SU-DHL-6 (cell line): ENCODE measurements around the gene NEIL1.

Source experiments
- H2AFZ ChIP-seq: fragments of 200-600 bp; sonication (generic); 2 replicates; pipeline ENCODE4 v1.6.1; 2014; ENCODE audit warnings: low read depth, mild to moderate bottlenecking, moderate library complexity, mixed read lengths, antibody characterized with exemption, low read length; ENCODE audit not compliant: severe bottlenecking
- H3F3A ChIP-seq: fragments of 200-600 bp; shearing (Covaris generic); 2 replicates; pipeline ENCODE4 v1.6.0; 2016; ENCODE audit warnings: antibody characterized with exemption, mild to moderate bottlenecking; ENCODE audit not compliant: insufficient read depth
- H3K27ac ChIP-seq: fragments of 200-600 bp; sonication (generic); 2 replicates; pipeline ENCODE4 v1.5.1; 2016; ENCODE audit warnings: low read depth, mild to moderate bottlenecking, low read length, moderate library complexity, mixed read lengths
- H3K27me3 ChIP-seq: fragments of 200-600 bp; sonication (generic), shearing (Covaris generic); 2 replicates; pipeline ENCODE4 v1.6.0; 2014; ENCODE audit warnings: mild to moderate bottlenecking, low read length
- H3K36me3 ChIP-seq: fragments of 200-600 bp; sonication (generic); 2 replicates; pipeline ENCODE4 v1.6.1; 2014; ENCODE audit warnings: mild to moderate bottlenecking, low read length, mixed read lengths
- H3K4me2 ChIP-seq: fragments of 300-600, 200-600 bp; shearing (Covaris generic), sonication (generic); 2 replicates; pipeline ENCODE4 v1.6.0; 2014; ENCODE audit warnings: low read length, low read depth, mild to moderate bottlenecking; ENCODE audit not compliant: poor library complexity, severe bottlenecking
- H3K4me3 ChIP-seq: fragments of 200-600 bp; sonication (generic); 2 replicates; pipeline ENCODE4 v1.5.1; 2014; ENCODE audit warnings: antibody characterized with exemption, low read length, mild to moderate bottlenecking, mixed read lengths; ENCODE audit not compliant: insufficient read depth, poor library complexity, severe bottlenecking
- H3K79me2 ChIP-seq: fragments of 200-600 bp; sonication (generic); 2 replicates; pipeline ENCODE4 v1.6.1; 2014; ENCODE audit warnings: mild to moderate bottlenecking, low read length, moderate library complexity; ENCODE audit not compliant: insufficient read depth
- H3K9ac ChIP-seq: fragments of 200-600 bp; sonication (generic); 2 replicates; pipeline ENCODE4 v1.7.0; 2014; ENCODE audit warnings: mild to moderate bottlenecking, low read length
- H3K9me2 ChIP-seq: fragments of 200-600 bp; sonication (generic); replicated peaks from 2 replicates; pipeline ENCODE4 v1.6.1; 2014; ENCODE audit warnings: low read length; ENCODE audit not compliant: insufficient read depth
- H3K9me3 ChIP-seq: fragments of 200-600 bp; sonication (generic); 2 replicates; pipeline ENCODE4 v1.6.1; 2014; ENCODE audit warnings: low read length, mixed read lengths; ENCODE audit not compliant: insufficient read depth
- H4K20me1 ChIP-seq: fragments of 200-600 bp; sonication (generic); 2 replicates; pipeline ENCODE4 v1.6.1; 2014; ENCODE audit warnings: low read depth, mild to moderate bottlenecking, antibody characterized with exemption, low read length, moderate library complexity, mixed read lengths
- EZH2phosphoT487 ChIP-seq: fragments of 200-600 bp; sonication (generic), shearing (Covaris generic); conservative IDR thresholded peaks from 2 replicates; pipeline ENCODE4 v1.6.1; 2018; ENCODE audit warnings: mild to moderate bottlenecking, antibody characterized with exemption, low read length, moderate library complexity, mixed read lengths
- TF ChIP-seq, protein P1 (sequence below): fragments of 200-600 bp; sonication (generic); IDR thresholded peaks from one replicate; pipeline ENCODE4 v1.5.1; 2017; ENCODE audit warnings: antibody characterized with exemption, mild to moderate bottlenecking, low read length, moderate library complexity; ENCODE audit not compliant: insufficient read depth, poor library complexity, severe bottlenecking

The NEIL1 gene

DNA sequence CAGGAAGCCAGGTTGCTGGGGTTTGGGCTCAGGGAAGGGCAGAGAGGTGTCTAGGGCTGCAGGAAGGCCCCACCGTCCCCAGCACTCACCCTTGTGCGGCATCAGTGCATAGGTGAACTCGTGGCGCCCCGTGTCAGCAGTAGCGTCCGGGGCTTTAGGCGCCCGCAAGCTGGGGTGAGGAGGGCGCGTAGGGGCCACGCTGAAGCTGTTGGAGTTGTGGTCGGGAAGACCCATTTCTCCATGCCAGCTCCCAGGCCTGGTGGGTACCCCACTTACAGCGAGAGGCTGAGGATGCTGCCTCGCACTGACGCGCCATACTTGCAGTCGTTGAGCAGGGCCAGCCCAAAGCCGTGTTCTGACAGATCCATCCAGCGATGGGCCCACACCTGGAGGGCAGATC lies 9.7 kb downstream of the NEIL1 start:
- Histone ChIP-seq H3K9ac (no peak overlapping the region), H3F3A (no peaks in the 10 kb centered on the region), H3K9me3 (no peaks in the 10 kb centered on the region), H3K79me2 (no peaks in the 10 kb centered on the region), H3K36me3 (no peaks in the 10 kb centered on the region), H3K4me2 (no peak overlapping the region), H4K20me1 (no peaks in the 10 kb centered on the region), H3K27ac (no peak overlapping the region), H2AFZ (no peak overlapping the region), H3K4me3 (no peak overlapping the region), H3K9me2 (no peaks in the 10 kb centered on the region), H3K27me3 (no peaks in the 10 kb centered on the region)
- TF ChIP-seq, protein P1, sequence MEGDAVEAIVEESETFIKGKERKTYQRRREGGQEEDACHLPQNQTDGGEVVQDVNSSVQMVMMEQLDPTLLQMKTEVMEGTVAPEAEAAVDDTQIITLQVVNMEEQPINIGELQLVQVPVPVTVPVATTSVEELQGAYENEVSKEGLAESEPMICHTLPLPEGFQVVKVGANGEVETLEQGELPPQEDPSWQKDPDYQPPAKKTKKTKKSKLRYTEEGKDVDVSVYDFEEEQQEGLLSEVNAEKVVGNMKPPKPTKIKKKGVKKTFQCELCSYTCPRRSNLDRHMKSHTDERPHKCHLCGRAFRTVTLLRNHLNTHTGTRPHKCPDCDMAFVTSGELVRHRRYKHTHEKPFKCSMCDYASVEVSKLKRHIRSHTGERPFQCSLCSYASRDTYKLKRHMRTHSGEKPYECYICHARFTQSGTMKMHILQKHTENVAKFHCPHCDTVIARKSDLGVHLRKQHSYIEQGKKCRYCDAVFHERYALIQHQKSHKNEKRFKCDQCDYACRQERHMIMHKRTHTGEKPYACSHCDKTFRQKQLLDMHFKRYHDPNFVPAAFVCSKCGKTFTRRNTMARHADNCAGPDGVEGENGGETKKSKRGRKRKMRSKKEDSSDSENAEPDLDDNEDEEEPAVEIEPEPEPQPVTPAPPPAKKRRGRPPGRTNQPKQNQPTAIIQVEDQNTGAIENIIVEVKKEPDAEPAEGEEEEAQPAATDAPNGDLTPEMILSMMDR, result no peak
- no peak for TF ChIP-seq EZH2phosphoT487

GRCh38 chr15:75357976-75358673 lies 11.3 kb downstream of the NEIL1 start:
- H3K9me2 ChIP-seq, result no peaks in the 10 kb centered on the region
- H3K9me3 ChIP-seq, result no peaks in the 10 kb centered on the region
- no peaks in the 10 kb centered on the region for H4K20me1 ChIP-seq
- no peak overlapping the region for H3K27ac ChIP-seq
- H2AFZ ChIP-seq, result no peak overlapping the region
- no peaks in the 10 kb centered on the region for H3K27me3 ChIP-seq
- no peak overlapping the region for H3K4me3 ChIP-seq
- TF ChIP-seq, protein P1, result no peak
- TF ChIP-seq EZH2phosphoT487, result no peak
- H3K36me3 ChIP-seq, result no peaks in the 10 kb centered on the region
- H3K79me2 ChIP-seq, result no peaks in the 10 kb centered on the region
- H3K9ac ChIP-seq, result no peak overlapping the region
- H3F3A ChIP-seq, result no peaks in the 10 kb centered on the region
- no peak overlapping the region for H3K4me2 ChIP-seq

DNA sequence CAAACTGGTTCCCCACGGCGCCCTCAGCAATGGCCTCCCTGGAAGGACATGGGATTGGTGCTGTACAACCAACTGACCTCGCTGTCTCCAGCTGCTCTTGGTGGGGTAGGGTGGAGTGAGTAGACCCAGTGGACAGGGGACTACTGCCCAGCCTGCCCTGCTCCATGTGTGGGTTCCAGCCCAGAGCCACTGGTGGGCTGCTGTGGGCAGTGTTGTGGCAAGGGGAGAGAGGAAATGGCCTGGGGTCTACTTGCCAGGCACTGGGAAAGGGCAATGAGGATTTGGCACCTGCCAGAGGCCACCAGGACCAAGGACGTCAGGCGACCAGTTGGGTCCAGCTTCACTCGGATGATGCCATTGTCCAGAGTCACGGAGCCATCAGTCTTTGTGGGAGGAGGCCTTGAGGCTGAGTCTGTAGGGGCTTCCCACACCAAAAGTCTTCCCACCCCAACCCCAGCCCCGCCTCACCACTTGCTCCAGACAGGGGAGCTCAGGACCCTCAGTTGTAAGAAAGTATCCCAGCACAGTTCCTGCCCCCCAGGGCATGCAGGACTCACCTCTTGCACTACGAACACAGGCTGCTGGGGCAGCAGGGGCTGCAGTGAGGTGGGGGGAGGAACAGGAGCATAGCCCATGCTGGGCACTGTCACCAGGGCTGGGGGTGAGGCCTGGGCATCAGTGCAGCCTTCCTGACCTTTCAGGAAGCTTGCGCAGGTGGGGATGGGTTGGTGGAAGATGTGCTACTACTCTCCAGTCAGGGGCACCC lies 12.1 kb downstream of the NEIL1 start:
- Histone ChIP-seq H3K9ac (no peak overlapping the region), H3F3A (no peaks in the 10 kb centered on the region), H3K27ac (no peak overlapping the region), H3K27me3 (no peaks in the 10 kb centered on the region), H3K9me3 (no peaks in the 10 kb centered on the region), H4K20me1 (no peaks in the 10 kb centered on the region), H2AFZ (no peak overlapping the region), H3K79me2 (no peaks in the 10 kb centered on the region), H3K36me3 (no peaks in the 10 kb centered on the region), H3K4me3 (no peak overlapping the region), H3K4me2 (no peak overlapping the region), H3K9me2 (no peaks in the 10 kb centered on the region)
- TF ChIP-seq EZH2phosphoT487, result no peak
- TF ChIP-seq, protein P1, result no peak
